ENCODE results near the gene UBXN10.

The UBXN10 gene

DNA sequence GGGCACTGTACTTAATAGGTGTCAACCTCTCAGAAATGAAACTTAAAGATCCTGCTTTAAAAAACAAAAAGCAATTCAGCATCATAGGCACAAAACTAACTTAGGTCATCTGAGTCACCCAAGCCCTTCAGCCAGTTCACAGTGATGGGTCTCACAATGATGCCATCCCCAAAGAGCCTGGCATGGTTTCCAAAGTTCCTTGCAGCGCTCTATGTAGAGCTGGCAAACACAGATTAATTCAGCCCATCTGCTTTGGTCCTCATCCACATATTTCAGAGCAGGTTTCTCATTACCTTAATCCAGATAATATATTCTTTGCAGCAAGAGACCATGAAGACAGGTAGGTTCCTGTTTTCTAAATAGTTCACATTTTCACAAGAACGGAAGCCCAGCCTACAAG is 15.1 kb downstream of the UBXN10 start:
- DNase-seq (ENCODE audit: low read depth) = no peak
- H3K4me3 ChIP-seq (ENCODE audit: low read depth, low read length) = no peak overlapping the region
- TF ChIP-seq, protein P1, sequence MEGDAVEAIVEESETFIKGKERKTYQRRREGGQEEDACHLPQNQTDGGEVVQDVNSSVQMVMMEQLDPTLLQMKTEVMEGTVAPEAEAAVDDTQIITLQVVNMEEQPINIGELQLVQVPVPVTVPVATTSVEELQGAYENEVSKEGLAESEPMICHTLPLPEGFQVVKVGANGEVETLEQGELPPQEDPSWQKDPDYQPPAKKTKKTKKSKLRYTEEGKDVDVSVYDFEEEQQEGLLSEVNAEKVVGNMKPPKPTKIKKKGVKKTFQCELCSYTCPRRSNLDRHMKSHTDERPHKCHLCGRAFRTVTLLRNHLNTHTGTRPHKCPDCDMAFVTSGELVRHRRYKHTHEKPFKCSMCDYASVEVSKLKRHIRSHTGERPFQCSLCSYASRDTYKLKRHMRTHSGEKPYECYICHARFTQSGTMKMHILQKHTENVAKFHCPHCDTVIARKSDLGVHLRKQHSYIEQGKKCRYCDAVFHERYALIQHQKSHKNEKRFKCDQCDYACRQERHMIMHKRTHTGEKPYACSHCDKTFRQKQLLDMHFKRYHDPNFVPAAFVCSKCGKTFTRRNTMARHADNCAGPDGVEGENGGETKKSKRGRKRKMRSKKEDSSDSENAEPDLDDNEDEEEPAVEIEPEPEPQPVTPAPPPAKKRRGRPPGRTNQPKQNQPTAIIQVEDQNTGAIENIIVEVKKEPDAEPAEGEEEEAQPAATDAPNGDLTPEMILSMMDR (IDR thresholded peaks at IDR 0.05; ENCODE audit: insufficient read depth, low read depth, low read length, missing control alignments) = no peak

DNA sequence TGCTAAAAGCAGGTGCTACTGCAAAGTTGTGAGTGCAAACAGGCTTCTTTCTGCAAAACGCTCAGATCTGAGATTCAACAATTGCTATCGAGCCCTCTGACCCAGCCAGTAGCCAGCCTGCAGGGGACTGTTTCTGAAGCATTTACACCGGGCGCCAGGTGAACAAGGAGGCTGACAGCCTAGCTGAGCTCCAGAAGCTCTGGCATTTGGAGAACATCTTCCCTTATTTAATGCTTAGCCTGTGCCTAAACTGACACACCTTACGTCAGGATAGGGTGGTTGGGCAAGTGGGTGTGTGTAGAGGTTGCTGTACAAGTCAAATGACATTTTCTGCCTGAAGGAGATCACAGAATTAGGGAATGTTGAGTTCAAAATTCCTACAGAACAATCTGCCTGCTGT is 16.3 kb downstream of the UBXN10 start:
- DNase-seq (ENCODE audit: low read depth) = no peak
- H3K4me3 ChIP-seq (ENCODE audit: low read depth, low read length) = no peak overlapping the region
- TF ChIP-seq, protein P1 (IDR thresholded peaks at IDR 0.05; ENCODE audit: insufficient read depth, low read depth, low read length, missing control alignments) = no peak

GRCh38 chr1:20207546-20207945 is 21.6 kb downstream of the UBXN10 start:
- H3K4me3 ChIP-seq (ENCODE audit: low read depth, low read length) = no peak overlapping the region
- DNase-seq (ENCODE audit: low read depth) = no peak
- TF ChIP-seq, protein P1 (IDR thresholded peaks at IDR 0.05; ENCODE audit: insufficient read depth, low read depth, low read length, missing control alignments) = no peak

GRCh38 chr1:20209471-20209870 is 23.6 kb downstream of the UBXN10 start:
- no peak overlapping the region for H3K4me3 ChIP-seq (ENCODE audit: low read depth, low read length)
- TF ChIP-seq, protein P1 (IDR thresholded peaks at IDR 0.05; ENCODE audit: insufficient read depth, low read depth, low read length, missing control alignments) = no peak
- no peak for DNase-seq (ENCODE audit: low read depth)

- no peak overlapping the region for H3K4me3 ChIP-seq (ENCODE audit: low read depth, low read length)
- TF ChIP-seq, protein P1 (IDR thresholded peaks at IDR 0.05; ENCODE audit: insufficient read depth, low read depth, low read length, missing control alignments) = no peak
- no peak for DNase-seq (ENCODE audit: low read depth)
These were observed 25.0 kb downstream of the UBXN10 start for GRCh38 chr1:20210736-20211460.

- TF ChIP-seq, protein P1 (IDR thresholded peaks at IDR 0.05; ENCODE audit: insufficient read depth, low read depth, low read length, missing control alignments) = no peak
- DNase-seq (ENCODE audit: low read depth) = no peak
- H3K4me3 ChIP-seq (ENCODE audit: low read depth, low read length) = no peak overlapping the region
These were observed 25.6 kb downstream of the UBXN10 start for GRCh38 chr1:20211511-20211931.
